GM12878 (cell line): ENCODE results near the gene SNRNP200. TPM values are rescaled to one million over a fixed set of nuclear protein-coding genes. Genes with fewer than 3 reads are reported as not detected.
A peak's percentile ranks its signal among the peaks of the same experiment; 100 is the strongest.

ENCODE experiments used
- ATAC-seq: fragments of 200-7000 bp; cut with Tn5 transposase; 3 replicates; pipeline ENCODE4 v1.9.1; 2020; ENCODE audit warnings: mild to moderate bottlenecking, moderate library complexity
- BruUV-seq: library from RNA; stranded (reverse); fragments of 400-500 nt; replicated peaks from 2 replicates; lab custom pipeline; 2021; lab: Mats Ljungman, UMichigan
- CTCF ChIA-PET: fragments of 300-600 bp; sonication (Branson Sonifier 250); formaldehyde crosslinking; extraction: SDS; loops from one replicate; lab custom pipeline; 2021; ENCODE audit warnings: inconsistent platforms; lab: Yijun Ruan, JAX
- POLR2A ChIA-PET: fragments of 350-600 bp; formaldehyde crosslinking; extraction: SDS; loops from one replicate; lab custom pipeline; 2021; ENCODE audit warnings: inconsistent platforms; lab: Charles Lee
- RAD21 ChIA-PET: fragments of 300-600 bp; sonication (Branson Sonifier 250); formaldehyde crosslinking; loops from one replicate; lab custom pipeline; 2023; ENCODE audit warnings: antibody characterized with exemption; ENCODE audit not compliant: unreplicated experiment; lab: Charles Lee
- SMC1A ChIA-PET: fragments of 300-600 bp; sonication (Branson Sonifier 250); formaldehyde crosslinking; loops from one replicate; lab custom pipeline; 2023; ENCODE audit not compliant: unreplicated experiment, uncharacterized antibody; lab: Charles Lee
- DNase-seq: peaks from one replicate; pipeline ENCODE4 v3.0.0-alpha.2; 2011; ENCODE audit warnings: low read depth, low spot score
- FAIRE-seq: peaks from 3 replicates; lab custom pipeline; 2011; peaks lifted over from hg19 to GRCh38; lab: Jason Lieb, UNC
- H2AFZ ChIP-seq: 2 replicates; pipeline ENCODE4 v1.6.0; 2011; ENCODE audit warnings: low read depth, low read length, control low read depth; ENCODE audit not compliant: control insufficient read depth
- H3K27ac ChIP-seq: 2 replicates; pipeline ENCODE4 v1.5.1; 2011; ENCODE audit warnings: control low read depth; ENCODE audit not compliant: control insufficient read depth, insufficient read depth
- H3K27me3 ChIP-seq, 2 experiments: replicated peaks in 1 of 2; 2 replicates each; pipeline versions ENCODE4 v1.6.0 to v1.6.1; 2011; ENCODE audit warnings: low read length in 1 of 2; ENCODE audit not compliant: control insufficient read depth in 2 of 2, insufficient read depth in 2 of 2
- H3K36me3 ChIP-seq, 2 experiments: 2 replicates each; pipeline ENCODE4 v1.5.1; 2011; ENCODE audit warnings: low read length in 1 of 2; ENCODE audit not compliant: control insufficient read depth in 2 of 2, insufficient read depth in 2 of 2
- H3K4me1 ChIP-seq: 2 replicates; pipeline ENCODE4 v1.6.1; 2011; ENCODE audit warnings: mild to moderate bottlenecking, low read length, moderate library complexity, mixed read lengths; ENCODE audit not compliant: control insufficient read depth, insufficient read depth
- H3K4me2 ChIP-seq: 2 replicates; pipeline ENCODE4 v1.6.0; 2011; ENCODE audit warnings: control low read depth; ENCODE audit not compliant: control insufficient read depth, insufficient read depth
- H3K4me3 ChIP-seq: fragments of 200-600 bp; sonication (generic); 2 replicates; pipeline ENCODE4 v1.5.1; 2016
- H3K79me2 ChIP-seq: 2 replicates; pipeline ENCODE4 v1.6.0; 2011; ENCODE audit warnings: low read length; ENCODE audit not compliant: control insufficient read depth, insufficient read depth
- H3K9ac ChIP-seq: 2 replicates; pipeline ENCODE4 v1.8.0; 2011; ENCODE audit warnings: low read length, control low read depth, mixed read lengths; ENCODE audit not compliant: control insufficient read depth, insufficient read depth
- H3K9me3 ChIP-seq: replicated peaks from 3 replicates; pipeline ENCODE4 v1.5.1; 2011; ENCODE audit warnings: mild to moderate bottlenecking, low read length; ENCODE audit not compliant: control insufficient read depth, insufficient read depth
- H4K20me1 ChIP-seq: 2 replicates; pipeline ENCODE4 v1.6.0; 2011; ENCODE audit not compliant: control insufficient read depth, insufficient read depth
- BHLHE40 ChIP-seq, 2 experiments: fragments of 450-650 bp in 1 of 2; IDR thresholded peaks; 2 replicates each; pipeline ENCODE4 v1.6.1; 2011 to 2017; ENCODE audit warnings: low read depth in 2 of 2, borderline replicate concordance in 1 of 2, improper control_type of control experiment in 1 of 2, low read length in 1 of 2, mild to moderate bottlenecking in 1 of 2
- CEBPB ChIP-seq, 2 experiments: fragments of 150-350 bp in 1 of 2; IDR thresholded peaks; 2 replicates each; pipeline ENCODE4 v1.6.1; 2012 to 2014; ENCODE audit warnings: low read depth in 2 of 2, low read length in 2 of 2, borderline replicate concordance in 1 of 2, inconsistent platforms in 1 of 2
- HDAC2 ChIP-seq: fragments of 200-600 bp; sonication (generic); IDR thresholded peaks from 2 replicates; pipeline ENCODE4 v1.6.1; 2017
- HDGF ChIP-seq: fragments of 450-650 bp; IDR thresholded peaks from 2 replicates; pipeline ENCODE4 v1.6.1; 2016; ENCODE audit warnings: antibody characterized with exemption
- MYB ChIP-seq: fragments of 150-350 bp; IDR thresholded peaks from 2 replicates; pipeline ENCODE4 v1.6.1; 2014; ENCODE audit warnings: mild to moderate bottlenecking, low read depth, low read length, borderline replicate concordance
- POLR2A ChIP-seq: IDR thresholded peaks from 2 replicates; pipeline ENCODE4 v1.6.1; 2011; ENCODE audit warnings: low read depth, mild to moderate bottlenecking, low read length
- RFX5 ChIP-seq: IDR thresholded peaks from 2 replicates; pipeline ENCODE4 v1.6.1; 2011; ENCODE audit warnings: low read depth, low read length, improper control_type of control experiment
- SKIL ChIP-seq: fragments of 450-650 bp; IDR thresholded peaks from 2 replicates; pipeline ENCODE4 v1.6.1; 2017; ENCODE audit warnings: mild to moderate bottlenecking, low read depth, inconsistent platforms; ENCODE audit not compliant: poor library complexity, severe bottlenecking
- SREBF1 ChIP-seq: IDR thresholded peaks from 2 replicates; pipeline ENCODE4 v1.6.1; 2012; ENCODE audit warnings: mild to moderate bottlenecking, low read length
- TBL1XR1 ChIP-seq: IDR thresholded peaks from 2 replicates; pipeline ENCODE4 v1.6.1; 2012; ENCODE audit warnings: low read depth, low read length, improper control_type of control experiment
- TCF7 ChIP-seq: IDR thresholded peaks from 2 replicates; pipeline ENCODE4 v1.6.1; 2014; ENCODE audit warnings: antibody characterized with exemption, borderline replicate concordance
- YBX1 ChIP-seq: fragments of 450-650 bp; IDR thresholded peaks from 2 replicates; pipeline ENCODE4 v1.6.1; 2016; ENCODE audit warnings: antibody characterized with exemption
- WGBS: methylation state at CpG from one replicate; pipeline ENCODE4 v1.1.6; 2016; ENCODE audit warnings: low lambda C conversion rate; ENCODE audit not compliant: insufficient replicate concordance, insufficient coverage; ENCODE audit errors: missing lambda C conversion rate; 5-methylcytosine and 5-hydroxymethylcytosine counted together
- in situ Hi-C: fragments of 300-500 bp; cut with MboI; formaldehyde crosslinking; loops from 9 replicates; pipeline ENCODE4 v1.14.3; 2018; ENCODE audit warnings: mixed read lengths
- intact Hi-C: fragments of 100-400 bp; cut with micrococcal nuclease; formaldehyde crosslinking; loops from one replicate; pipeline ENCODE4 v1.14.2; 2022; ENCODE audit not compliant: unreplicated experiment
- polyA plus RNA-seq, 11 experiments: library from polyadenylated mRNA; depleted of rRNA in 4 of 11; unstranded in 6 of 11; stranded (reverse) in 5 of 11; fragments of >200 nt; fragmentation: Nextera tagmentation in 4 of 11; fragmentation: Illumina TruSeq in 1 of 11; extraction: Ambion mirVana in 4 of 11; extraction: Trizol in 1 of 11; gene quantifications; 1 replicate in 1 of 11; 2 replicates in 10 of 11; pipeline versions ENCODE4 v1.2.1 to v1.2.3, GENCODE V29; 2011 to 2016; ENCODE audit warnings: inconsistent platforms in 2 of 11, missing spikeins in 2 of 11, low read depth in 1 of 11
- total RNA-seq, 4 experiments: library from RNA; depleted of rRNA in 3 of 4; stranded (reverse); fragments of >200 nt in 3 of 4; fragmentation: Illumina TruSeq in 1 of 4; extraction: Trizol in 1 of 4; gene quantifications; 2 replicates each; pipeline versions ENCODE4 v1.2.1 to v1.2.3, GENCODE V29; 2013 to 2021

SNRNP200 gene
- total and polyA plus RNA-seq, 10 of the 15 experiments (the other 5 are each of a cell fraction or from before 2014, with no cell fraction given): 59.2 to 176 (median 106) TPM

- Histone ChIP-seq H3K9ac (no peak overlapping the region), H3K4me1 (no peaks in the 10 kb centered on the region), H2AFZ (no peak overlapping the region), H4K20me1 (no peaks in the 10 kb centered on the region), H3K27me3 (no peaks in the 10 kb centered on the region), H3K79me2 (no peaks in the 10 kb centered on the region), H3K36me3 (peaks cover 32% of the 10 kb centered on the region in 2 experiments), H3K27ac (no peak overlapping the region), H3K4me3 (no peak overlapping the region), H3K9me3 (no peaks in the 10 kb centered on the region), H3K4me2 (no peak overlapping the region)
- POLR2A ChIA-PET: interaction anchor here (0.8 to 0.9 kb wide), 2 partner anchors 43 to 47 kb away, joined by 3 to 8 read pairs; no protein-coding TSS in a partner anchor
- FAIRE-seq (no peak), DNase-seq (no peak), ATAC-seq (no peak)
- SMC1A ChIA-PET: interaction anchor here (1.0 to 1.2 kb wide), 2 partner anchors 10 to 103 kb away, joined by 3 read pairs; no protein-coding TSS in a partner anchor
- RAD21 ChIA-PET: no interaction called here
- 97% methylated on average over 21 of the region's 21 CpGs for WGBS
- TF ChIP-seq SREBF1 (no peak), RFX5 (no peak), CEBPB (IDR thresholded peaks at IDR 0.05; ENCODE audit: borderline replicate concordance in 1 of 2, low read depth in 2 of 2, low read length in 2 of 2) (no peak), HDAC2 (no peak), MYB (no peak), TBL1XR1 (no peak), POLR2A (no peak), YBX1 (no peak), TCF7 (no peak), BHLHE40 (IDR thresholded peaks at IDR 0.05; ENCODE audit: borderline replicate concordance in 1 of 2, low read depth in 2 of 2, low read length in 1 of 2) (no peak), HDGF (no peak), SKIL (no peak)
- intact Hi-C loops: no loop called here
- CTCF ChIA-PET: no interaction called here
- BruUV-seq: TSS peak; percentile 48
- in situ Hi-C loops: no loop called here
Measured at GRCh38 chr2:96276787-96277499, 28.4 kb downstream of the SNRNP200 start.
